ENCODE data around the gene PSAT1.
A peak's percentile ranks its signal among the peaks of the same experiment; 100 is the strongest.

PSAT1 gene

GRCh38 chr9:78294290-78295176, 2.4 kb upstream of the PSAT1 start:
- no peak for DNase-seq

GRCh38 chr9:78295177-78295575, 1.7 kb upstream of the PSAT1 start:
- no peak for DNase-seq

DNA sequence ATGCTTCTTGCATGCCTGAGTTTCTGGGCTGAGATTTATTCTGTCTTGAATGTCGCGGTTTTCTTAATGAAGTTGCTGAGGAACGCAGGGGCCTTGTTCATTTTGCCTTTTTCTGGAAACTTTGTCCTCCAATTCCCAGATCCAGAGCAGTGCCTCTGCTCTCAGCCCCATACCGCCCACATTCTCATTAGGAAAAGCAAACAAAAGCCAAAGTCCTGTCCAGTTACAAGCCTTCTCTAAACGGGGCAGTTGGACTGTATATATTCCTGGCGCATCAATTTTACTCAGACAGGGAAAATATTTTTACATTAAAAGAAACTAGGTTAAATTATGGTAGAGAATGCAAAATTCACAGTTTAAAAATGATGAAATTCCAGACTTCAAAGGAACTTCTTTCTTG, 1.2 kb upstream of the PSAT1 start:
- no peak for DNase-seq

- DNase-seq: peak; percentile 60
Measured at GRCh38 chr9:78296201-78296892, 578 bp upstream of the PSAT1 start.

DNA sequence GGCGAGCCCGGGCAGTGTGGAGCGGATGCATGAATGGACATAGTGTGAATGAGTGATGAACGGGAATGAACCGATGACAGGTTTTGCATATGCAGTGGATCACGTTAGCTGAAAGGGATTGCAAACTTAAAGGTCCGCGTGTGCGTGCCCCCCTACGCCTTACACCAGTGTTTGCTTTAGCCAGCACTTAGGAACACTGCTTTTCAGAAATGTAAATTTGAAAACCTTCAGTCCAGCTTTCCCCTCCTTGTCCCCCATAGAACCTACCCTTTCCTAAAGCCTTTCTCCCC, 692 bp downstream of the PSAT1 start:
- DNase-seq: no peak

- DNase-seq: peak; percentile 27
Measured at GRCh38 chr9:78298046-78298765, 1.3 kb downstream of the PSAT1 start.

GRCh38 chr9:78300209-78300608, 3.3 kb downstream of the PSAT1 start:
- no peak for DNase-seq

DNA sequence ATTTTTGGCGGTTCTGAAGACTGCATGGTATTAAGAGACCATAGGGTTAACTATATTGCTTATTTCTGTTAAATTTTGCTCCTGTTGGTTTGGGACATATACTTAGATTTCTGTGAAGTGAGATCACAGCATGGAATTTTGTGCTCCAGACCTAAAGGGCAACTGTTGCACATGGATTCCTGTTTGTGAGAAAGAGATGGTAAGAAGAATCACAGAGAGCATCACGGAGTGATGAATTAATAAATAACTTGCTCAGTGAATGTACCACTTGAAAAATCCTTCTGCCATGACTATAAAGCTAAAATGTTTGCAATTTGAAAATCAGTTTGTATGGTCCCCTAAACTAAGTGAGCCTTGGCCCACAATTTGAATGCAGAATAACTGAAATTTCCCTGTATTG, 4.5 kb downstream of the PSAT1 start:
- peak; percentile 17 for DNase-seq

- no peak for DNase-seq
Measured at GRCh38 chr9:78303377-78304062, 6.6 kb downstream of the PSAT1 start.

GRCh38 chr9:78304357-78304756, 7.4 kb downstream of the PSAT1 start:
- no peak for DNase-seq

- no peak for DNase-seq
Measured at GRCh38 chr9:78306222-78307076, 9.5 kb downstream of the PSAT1 start.

- DNase-seq: no peak
Measured at GRCh38 chr9:78307360-78307759, 10.4 kb downstream of the PSAT1 start.

DNA sequence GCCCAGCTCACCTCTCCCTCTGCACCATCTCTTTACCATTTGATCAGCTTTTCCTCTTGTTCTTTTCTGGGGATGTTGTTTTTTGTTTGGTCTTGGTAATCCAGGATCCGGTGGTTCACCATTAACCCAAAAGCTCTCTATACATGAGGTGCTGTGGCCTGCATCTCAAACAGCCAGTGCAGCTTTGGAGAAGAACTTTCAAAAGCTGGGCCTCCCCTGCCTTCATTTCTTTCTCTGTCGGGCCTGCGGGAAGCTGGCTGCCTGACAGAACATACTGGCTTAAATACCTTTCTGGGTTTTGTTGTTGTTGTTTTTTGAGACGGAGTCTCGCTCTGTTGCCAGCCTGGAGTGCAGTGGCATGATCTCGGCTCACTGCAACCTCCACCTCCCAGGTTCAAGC, 12.1 kb downstream of the PSAT1 start:
- DNase-seq: no peak

DNA sequence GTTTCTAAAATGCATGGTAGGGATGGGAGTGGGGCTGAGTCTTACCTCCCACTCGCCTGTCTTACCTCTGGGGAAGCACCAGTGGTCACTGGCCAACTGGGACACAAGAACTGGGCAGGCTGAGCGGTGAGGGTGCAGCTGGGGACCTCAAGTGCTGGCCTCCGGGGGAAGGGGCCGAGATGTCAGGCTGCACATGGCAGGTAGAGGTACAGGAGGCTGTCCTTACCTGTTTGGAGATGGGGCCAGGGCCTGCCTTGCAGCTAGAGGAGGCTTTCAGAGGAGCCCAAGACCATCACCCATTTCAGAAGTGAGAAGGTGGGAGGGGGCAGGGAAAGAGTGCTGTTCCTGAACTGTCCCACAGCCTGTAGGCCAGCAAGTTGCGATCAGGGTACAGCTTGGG, 14.2 kb downstream of the PSAT1 start:
- DNase-seq: no peak

GRCh38 chr9:78311886-78312524, 15.1 kb downstream of the PSAT1 start:
- DNase-seq: no peak

DNA sequence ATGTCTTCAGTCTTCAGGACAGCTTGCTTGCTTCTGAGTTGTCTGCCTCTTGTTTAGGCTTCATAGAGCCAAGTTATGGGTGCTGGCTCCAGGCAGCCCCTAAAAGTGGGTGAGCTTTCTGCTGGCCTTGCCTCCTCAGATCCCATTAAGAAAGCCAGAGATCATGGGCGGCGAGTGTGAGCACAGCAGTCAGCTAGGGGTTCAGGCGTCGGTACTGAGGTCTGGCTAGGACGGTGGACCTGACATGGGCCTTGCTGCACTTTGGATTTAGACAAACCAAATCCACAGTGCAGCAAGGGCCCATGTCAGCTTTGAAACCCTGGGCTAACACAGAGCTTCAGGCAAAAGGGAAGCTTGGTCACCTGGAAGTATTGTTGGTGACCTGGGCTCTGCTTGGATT, 17.6 kb downstream of the PSAT1 start:
- DNase-seq: no peak

DNA sequence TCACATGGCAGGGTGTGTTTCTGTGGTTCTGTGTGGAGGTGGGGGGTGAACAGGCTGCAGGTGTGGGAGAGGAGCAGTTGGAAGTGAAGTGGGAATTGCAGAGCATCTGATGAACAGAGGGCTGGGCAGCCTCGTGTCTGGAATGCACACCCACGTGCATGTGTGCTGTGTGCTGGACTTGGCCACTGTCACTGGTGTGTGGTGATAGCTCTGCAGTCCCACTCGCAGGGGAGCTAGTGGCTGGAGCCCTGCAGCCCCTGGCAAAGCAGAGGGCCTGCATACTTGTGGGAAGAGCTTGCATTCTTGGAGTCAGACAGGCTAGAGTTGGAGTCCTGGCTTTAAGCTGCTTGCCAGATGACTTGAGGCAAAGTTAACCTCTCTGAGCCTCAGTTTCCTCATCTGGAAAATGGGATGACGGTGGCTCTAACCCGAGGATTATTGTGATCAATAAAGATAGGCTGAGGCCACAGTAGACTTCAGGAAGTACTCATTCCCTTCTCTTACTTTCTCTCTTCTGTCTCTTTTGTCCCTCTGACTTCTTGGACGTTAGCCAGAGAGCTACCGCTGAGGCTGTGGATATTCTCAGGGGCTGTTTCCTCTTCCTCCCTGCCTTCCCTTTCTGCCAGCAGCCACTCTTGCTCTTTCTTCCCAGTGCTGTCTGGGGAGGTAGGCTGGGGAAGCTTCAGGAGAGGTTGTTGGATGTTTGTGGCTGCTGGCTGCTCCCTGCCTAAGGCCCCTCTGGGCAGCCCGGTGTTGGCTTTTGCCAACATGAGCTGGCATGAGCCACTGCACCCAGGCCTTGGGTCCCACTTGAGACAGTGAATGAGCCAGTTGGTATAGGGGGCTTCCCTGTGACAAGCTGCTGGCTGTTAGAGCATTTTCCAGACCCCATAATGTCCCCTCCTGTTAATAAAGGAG, 18.3 kb downstream of the PSAT1 start:
- peak; percentile 35 for DNase-seq

- DNase-seq: no peak
Measured at GRCh38 chr9:78316166-78316892, 19.4 kb downstream of the PSAT1 start.

DNA sequence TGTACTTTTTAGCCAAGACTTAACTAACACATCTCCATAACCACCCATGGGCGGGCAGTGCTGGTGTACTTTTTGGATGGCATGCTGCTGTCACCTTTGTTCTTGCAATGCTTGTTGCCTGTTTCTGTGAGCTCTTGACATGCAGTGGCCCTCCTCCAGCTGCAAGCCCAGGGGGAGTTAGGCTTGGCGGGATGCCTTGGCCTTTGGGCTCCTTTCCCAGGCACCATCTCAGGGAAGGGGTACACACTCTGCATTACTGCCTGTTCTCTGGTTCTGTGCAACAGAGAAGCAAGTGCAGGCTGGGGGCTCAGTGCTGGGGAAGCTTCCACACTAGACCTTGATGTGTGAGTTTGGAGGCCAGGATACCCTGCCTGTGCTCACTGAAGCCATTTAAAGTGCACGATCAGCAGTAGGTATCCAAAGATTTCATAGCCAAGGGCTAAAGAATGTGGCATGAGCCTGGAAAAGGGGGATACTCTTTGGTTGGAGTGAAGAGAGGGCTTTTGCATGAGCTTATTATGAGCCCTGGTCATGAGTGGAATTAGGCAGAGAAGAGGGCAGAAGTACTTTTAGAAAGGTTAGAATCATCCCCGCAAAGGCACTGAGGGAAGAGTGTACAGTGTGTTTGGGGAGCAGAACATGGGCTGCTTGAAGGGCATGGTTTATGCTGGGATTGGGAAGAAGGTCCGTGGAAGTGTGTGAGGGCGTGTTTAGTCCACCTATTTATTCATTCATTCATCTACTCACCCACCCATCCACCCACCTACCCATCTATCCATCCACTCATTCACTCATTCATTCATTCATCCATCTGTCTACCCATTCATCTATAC, 22.5 kb downstream of the PSAT1 start:
- no peak for DNase-seq
